ENCODE data around the gene ZNF324.

GRCh38 chr19:58439576-58440554 is 27.0 kb upstream of the ZNF324 start, which contains the start of gene ZNF132:
- TF ChIP-seq EZH2 (IDR thresholded peaks at IDR 0.05; ENCODE audit: low read depth) (no peak), CTCF (conservative IDR thresholded peaks at IDR 0.05) (no peak)

Data from PC-9 (cell line).